ENCODE results near the gene STXBP1. TPM values are rescaled to one million over a fixed set of nuclear protein-coding genes. Genes with fewer than 3 reads are reported as not detected.

The STXBP1 gene
- total and polyA plus RNA-seq, 8 donors = 5.2 to 77.7 (median 17.6) TPM

GRCh38 chr9:127628758-127629467 is 16.8 kb downstream of the STXBP1 start:
- peak overlapping the region in 2 of 5 donors; percentile 20 to 37 for H3K27ac ChIP-seq
- WGBS, 5 donors = 51 to 61% (median 57%) methylated on average over 9 of the region's 9 CpGs

GRCh38 chr9:127629468-127630081 is 17.5 kb downstream of the STXBP1 start:
- WGBS, 5 donors = 85 to 94% (median 87%) methylated on average over 8 of the region's 8 CpGs

More at GRCh38 chr9:127628758-127629467, 16.8 kb downstream of the STXBP1 start:
- intact Hi-C loops (cut with DNase I; ENCODE audit: low total_unique reads) = no loop called here
- Histone ChIP-seq H3K4me3 (no peak overlapping the region), H3K36me3 (no peaks in the 10 kb centered on the region), H3K27me3 (no peaks in the 10 kb centered on the region), H3K4me1 (peaks cover 8 to 40% (median 18%) of the 10 kb centered on the region in 4 donors), H3K9me3 (no peaks in the 10 kb centered on the region)
- TF ChIP-seq POLR2AphosphoS5 (IDR thresholded peaks at IDR 0.05) (no peak), POLR2A (IDR thresholded peaks at IDR 0.05) (no peak), EP300 (IDR thresholded peaks at IDR 0.05) (no peak), CTCF (IDR thresholded peaks at IDR 0.05) (no peak)
- peak in 1 of 2 donors; percentile 43 for DNase-seq

GRCh38 chr9:127633216-127633862 is 21.3 kb downstream of the STXBP1 start:
- TF ChIP-seq EP300 (IDR thresholded peaks at IDR 0.05) (no peak), CTCF (IDR thresholded peaks at IDR 0.05) (no peak), POLR2A (IDR thresholded peaks at IDR 0.05) (no peak), POLR2AphosphoS5 (IDR thresholded peaks at IDR 0.05) (no peak)
- no peaks in the 10 kb centered on the region for H3K36me3 ChIP-seq
- no peak for DNase-seq
- H3K9me3 ChIP-seq = no peaks in the 10 kb centered on the region
- no peaks in the 10 kb centered on the region for H3K27me3 ChIP-seq
- H3K4me3 ChIP-seq = no peak overlapping the region
- intact Hi-C loops (cut with DNase I; ENCODE audit: low total_unique reads) = no loop called here
- H3K27ac ChIP-seq = peak overlapping the region in 2 of 5 donors; percentile 15 to 39
- WGBS, 5 donors = 83 to 90% (median 86%) methylated on average over 11 to 13 of the region's 13 CpGs
- H3K4me1 ChIP-seq = peaks cover 8 to 42% (median 23%) of the 10 kb centered on the region in 4 donors

More at GRCh38 chr9:127629468-127630081, 17.5 kb downstream of the STXBP1 start:
- no peak for DNase-seq
- Histone ChIP-seq H3K27me3 (no peaks in the 10 kb centered on the region), H3K36me3 (no peaks in the 10 kb centered on the region), H3K4me3 (no peak overlapping the region), H3K9me3 (no peaks in the 10 kb centered on the region), H3K4me1 (peaks cover 8 to 47% (median 20%) of the 10 kb centered on the region in 4 donors), H3K27ac (peak overlapping the region in 2 of 5 donors; percentile 20 to 37)
- no peak for TF ChIP-seq CTCF (IDR thresholded peaks at IDR 0.05)
- TF ChIP-seq POLR2A (IDR thresholded peaks at IDR 0.05) = no peak
- no peak for TF ChIP-seq POLR2AphosphoS5 (IDR thresholded peaks at IDR 0.05)
- TF ChIP-seq EP300 (IDR thresholded peaks at IDR 0.05) = no peak
- intact Hi-C loops (cut with DNase I; ENCODE audit: low total_unique reads) = no loop called here

- peaks cover 3 to 39% (median 19%) of the 10 kb centered on the region in 4 donors for H3K4me1 ChIP-seq
- WGBS, 5 donors = 39 to 62% (median 51%) methylated on average over 7 of the region's 7 CpGs
- no peaks in the 10 kb centered on the region for H3K36me3 ChIP-seq
- H3K9me3 ChIP-seq = no peaks in the 10 kb centered on the region
- DNase-seq = no peak
- H3K4me3 ChIP-seq = no peak overlapping the region
- H3K27me3 ChIP-seq = no peaks in the 10 kb centered on the region
- TF ChIP-seq EP300 (IDR thresholded peaks at IDR 0.05) (no peak), POLR2AphosphoS5 (IDR thresholded peaks at IDR 0.05) (no peak), POLR2A (IDR thresholded peaks at IDR 0.05) (no peak), CTCF (IDR thresholded peaks at IDR 0.05) (no peak)
- H3K27ac ChIP-seq = peak overlapping the region in 2 of 5 donors; percentile 15 to 39
- intact Hi-C loops (cut with DNase I; ENCODE audit: low total_unique reads) = no loop called here
Observed at GRCh38 chr9:127634021-127634420, 21.9 kb downstream of the STXBP1 start.

Measured in stomach (tissue), 9 donors.